PFSK-1 (cell line): Measurements from ENCODE around the gene DUSP28.

Source experiments
- FOXP2 ChIP-seq: optimal IDR thresholded peaks from 2 replicates; pipeline ENCODE3; 2011; ENCODE audit warnings: borderline replicate concordance, control low read depth, inconsistent platforms; ENCODE audit not compliant: insufficient read depth; ENCODE audit errors: extremely low read length, extremely low read depth
- POLR2AphosphoS5 ChIP-seq: IDR thresholded peaks from 2 replicates; pipeline ENCODE4 v1.6.1; 2012; ENCODE audit warnings: low read depth, mild to moderate bottlenecking, control low read depth, low read length, moderate library complexity
- SIN3A ChIP-seq: IDR thresholded peaks from 2 replicates; pipeline ENCODE4 v1.6.1; 2012; ENCODE audit warnings: mild to moderate bottlenecking, low read length, moderate library complexity, borderline replicate concordance; ENCODE audit not compliant: insufficient read depth
- TAF1 ChIP-seq: IDR thresholded peaks from 2 replicates; pipeline ENCODE4 v1.6.1; 2012; ENCODE audit warnings: low read length, control low read depth, borderline replicate concordance; ENCODE audit not compliant: insufficient read depth
- TF ChIP-seq, protein P1 (sequence below), 2 experiments: IDR thresholded peaks; 2 replicates each; pipeline versions ENCODE4 v1.6.1 to v1.8.0; 2011 to 2012; ENCODE audit warnings: low read depth in 2 of 2, low read length in 2 of 2, control low read depth in 1 of 2, inconsistent platforms in 1 of 2, mild to moderate bottlenecking in 1 of 2, moderate library complexity in 1 of 2; ENCODE audit not compliant: insufficient read depth in 1 of 2

Gene DUSP28

DNA sequence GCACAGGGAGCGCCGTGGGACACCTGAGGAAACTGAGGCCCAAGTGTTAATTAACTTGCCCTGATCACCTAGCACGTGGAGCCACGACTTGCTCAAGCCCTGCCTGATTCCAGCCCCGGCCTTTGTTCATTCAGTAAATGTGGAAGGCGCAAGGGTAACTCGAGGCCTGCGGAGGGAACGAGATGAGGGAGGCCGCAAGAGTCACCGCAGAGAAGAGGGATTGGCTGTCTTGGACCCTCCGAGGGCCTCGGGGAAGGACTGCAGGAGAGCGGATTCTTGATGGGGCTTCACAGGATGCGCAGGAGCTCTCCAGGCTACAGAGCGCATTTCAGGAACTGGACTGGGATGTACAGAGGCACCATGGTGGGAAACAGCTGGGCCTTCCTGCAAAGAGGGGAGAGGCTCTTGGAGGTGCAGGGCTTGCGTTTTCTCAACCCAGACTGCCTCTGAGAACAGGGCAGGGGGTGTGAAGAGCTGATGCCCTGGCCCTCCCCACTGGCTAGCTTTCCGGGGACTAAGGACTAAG is 1.9 kb upstream of the DUSP28 start:
- TF ChIP-seq SIN3A (no peak), POLR2AphosphoS5 (no peak), FOXP2 (no peak), TAF1 (no peak)
- TF ChIP-seq, protein P1, sequence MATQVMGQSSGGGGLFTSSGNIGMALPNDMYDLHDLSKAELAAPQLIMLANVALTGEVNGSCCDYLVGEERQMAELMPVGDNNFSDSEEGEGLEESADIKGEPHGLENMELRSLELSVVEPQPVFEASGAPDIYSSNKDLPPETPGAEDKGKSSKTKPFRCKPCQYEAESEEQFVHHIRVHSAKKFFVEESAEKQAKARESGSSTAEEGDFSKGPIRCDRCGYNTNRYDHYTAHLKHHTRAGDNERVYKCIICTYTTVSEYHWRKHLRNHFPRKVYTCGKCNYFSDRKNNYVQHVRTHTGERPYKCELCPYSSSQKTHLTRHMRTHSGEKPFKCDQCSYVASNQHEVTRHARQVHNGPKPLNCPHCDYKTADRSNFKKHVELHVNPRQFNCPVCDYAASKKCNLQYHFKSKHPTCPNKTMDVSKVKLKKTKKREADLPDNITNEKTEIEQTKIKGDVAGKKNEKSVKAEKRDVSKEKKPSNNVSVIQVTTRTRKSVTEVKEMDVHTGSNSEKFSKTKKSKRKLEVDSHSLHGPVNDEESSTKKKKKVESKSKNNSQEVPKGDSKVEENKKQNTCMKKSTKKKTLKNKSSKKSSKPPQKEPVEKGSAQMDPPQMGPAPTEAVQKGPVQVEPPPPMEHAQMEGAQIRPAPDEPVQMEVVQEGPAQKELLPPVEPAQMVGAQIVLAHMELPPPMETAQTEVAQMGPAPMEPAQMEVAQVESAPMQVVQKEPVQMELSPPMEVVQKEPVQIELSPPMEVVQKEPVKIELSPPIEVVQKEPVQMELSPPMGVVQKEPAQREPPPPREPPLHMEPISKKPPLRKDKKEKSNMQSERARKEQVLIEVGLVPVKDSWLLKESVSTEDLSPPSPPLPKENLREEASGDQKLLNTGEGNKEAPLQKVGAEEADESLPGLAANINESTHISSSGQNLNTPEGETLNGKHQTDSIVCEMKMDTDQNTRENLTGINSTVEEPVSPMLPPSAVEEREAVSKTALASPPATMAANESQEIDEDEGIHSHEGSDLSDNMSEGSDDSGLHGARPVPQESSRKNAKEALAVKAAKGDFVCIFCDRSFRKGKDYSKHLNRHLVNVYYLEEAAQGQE (IDR thresholded peaks at IDR 0.05; ENCODE audit: insufficient read depth in 1 of 2, low read depth in 2 of 2, low read length in 2 of 2) = no peak

DNA sequence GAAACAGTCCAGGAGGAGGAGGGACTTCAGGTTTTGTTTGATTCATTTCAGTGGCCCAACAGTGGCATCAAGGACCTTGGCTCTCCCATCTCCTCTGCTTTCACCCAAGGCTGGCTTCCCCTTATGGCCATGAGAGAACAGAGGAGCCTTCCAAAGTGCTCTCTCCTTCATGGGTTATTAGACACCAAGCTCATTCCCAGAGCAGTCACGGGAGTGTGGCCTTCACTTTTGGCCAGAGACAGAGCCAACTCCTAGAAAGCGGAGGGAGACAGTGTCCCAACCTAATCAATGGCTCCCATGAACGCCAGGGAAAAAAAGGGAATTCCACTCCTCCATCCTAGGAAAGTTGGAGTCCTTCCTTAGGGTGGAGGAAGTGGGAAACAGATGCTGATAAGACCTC is 871 bp upstream of the DUSP28 start:
- no peak for TF ChIP-seq TAF1
- TF ChIP-seq SIN3A = no peak
- TF ChIP-seq, protein P1 (IDR thresholded peaks at IDR 0.05; ENCODE audit: insufficient read depth in 1 of 2, low read depth in 2 of 2, low read length in 2 of 2) = no peak
- TF ChIP-seq POLR2AphosphoS5 = no peak
- TF ChIP-seq FOXP2 = no peak

DNA sequence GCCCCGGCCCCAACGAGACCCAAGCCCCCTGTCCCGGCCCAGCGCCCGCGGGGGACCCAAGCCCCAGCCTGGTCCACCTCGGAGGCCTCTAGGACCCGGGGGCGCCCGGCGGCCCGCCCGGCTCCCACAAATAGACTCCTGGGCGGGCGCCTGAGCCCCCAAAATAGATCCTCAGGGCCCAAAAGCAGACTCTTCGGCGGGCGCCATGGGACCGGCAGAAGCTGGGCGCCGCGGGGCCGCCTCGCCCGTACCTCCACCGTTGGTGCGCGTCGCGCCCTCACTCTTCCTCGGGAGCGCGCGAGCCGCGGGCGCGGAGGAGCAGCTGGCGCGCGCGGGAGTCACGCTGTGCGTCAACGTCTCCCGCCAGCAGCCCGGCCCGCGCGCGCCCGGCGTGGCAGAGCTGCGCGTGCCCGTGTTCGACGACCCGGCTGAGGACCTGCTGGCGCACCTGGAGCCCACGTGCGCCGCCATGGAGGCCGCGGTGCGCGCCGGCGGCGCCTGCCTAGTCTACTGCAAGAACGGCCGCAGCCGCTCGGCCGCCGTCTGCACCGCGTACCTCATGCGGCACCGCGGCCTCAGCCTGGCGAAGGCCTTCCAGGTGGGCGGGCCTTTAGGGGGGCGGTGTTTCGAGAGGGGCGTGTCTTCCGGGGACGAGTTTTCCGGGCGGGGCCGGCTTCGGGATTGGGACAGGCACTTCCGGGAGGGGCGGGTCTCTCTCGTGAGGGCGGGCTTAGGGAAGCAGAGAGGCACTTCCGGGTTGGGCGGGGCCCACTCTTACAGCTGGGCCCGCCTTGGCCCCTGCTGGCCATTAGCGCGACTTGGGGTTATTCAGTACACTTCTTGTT is 545 bp downstream of the DUSP28 start:
- peak; percentile 83; the same call in 1 of the 2 replicates for TF ChIP-seq POLR2AphosphoS5
- 0 out of 2 replicates have a peak, but pooled peaks have one; percentile 16 for TF ChIP-seq SIN3A
- TF ChIP-seq, protein P1 (IDR thresholded peaks at IDR 0.05; ENCODE audit: insufficient read depth in 1 of 2, low read depth in 2 of 2, low read length in 2 of 2) = peak in 1 of 2 experiments; percentile 52; a peak in 1 of 4 replicates
- TF ChIP-seq FOXP2 = no peak
- TF ChIP-seq TAF1 = peak; percentile 76; the same call in 1 of the 2 replicates

DNA sequence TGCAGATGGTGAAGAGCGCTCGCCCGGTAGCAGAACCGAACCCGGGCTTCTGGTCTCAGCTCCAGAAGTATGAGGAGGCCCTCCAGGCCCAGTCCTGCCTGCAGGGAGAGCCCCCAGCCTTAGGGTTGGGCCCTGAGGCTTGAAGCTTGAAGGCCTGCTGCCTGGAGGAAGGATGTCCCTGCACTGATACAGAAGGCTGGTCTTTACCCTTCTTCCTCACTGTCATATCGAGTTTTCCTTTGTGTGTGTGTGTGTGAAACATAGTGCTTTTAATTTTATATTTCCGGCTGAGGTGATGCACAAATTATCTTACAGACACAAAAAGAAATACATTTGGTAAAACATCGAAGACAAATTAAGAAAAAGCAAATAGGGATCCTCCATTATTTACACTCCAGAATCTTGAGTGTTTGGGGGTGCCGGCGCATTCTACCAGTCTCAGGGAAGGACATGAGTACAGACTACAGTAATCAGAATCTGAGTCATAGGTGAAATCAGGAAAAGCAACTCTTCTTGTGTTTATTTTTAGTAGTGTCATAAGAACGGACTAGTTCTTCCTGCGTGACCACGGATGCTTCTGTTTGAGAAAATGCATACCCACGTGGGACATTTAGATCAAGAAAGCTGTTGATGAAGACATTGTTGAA is 1.3 kb downstream of the DUSP28 start:
- no peak for TF ChIP-seq TAF1
- TF ChIP-seq, protein P1 (IDR thresholded peaks at IDR 0.05; ENCODE audit: insufficient read depth in 1 of 2, low read depth in 2 of 2, low read length in 2 of 2) = no peak
- TF ChIP-seq SIN3A = no peak
- no peak for TF ChIP-seq FOXP2
- TF ChIP-seq POLR2AphosphoS5 = 0 out of 2 replicates have a peak, but pooled peaks have one; percentile 36
